Mesothelial cell of epicardium (in vitro differentiated cells): ENCODE measurements around the gene ITPR1. TPM values are rescaled to one million over a fixed set of nuclear protein-coding genes. Genes with fewer than 3 reads are reported as not detected.

Experiments used
- DNase-seq, 2 experiments: peaks; one replicate each; pipeline ENCODE4 v3.0.0; 2021; ENCODE audit warnings: low spot score in 2 of 2; ENCODE audit not compliant: unreplicated experiment in 2 of 2
- H3K27ac Mint-ChIP-seq: 2 replicates; pipeline ENCODE4 v1.8.0; 2021; ENCODE audit warnings: mixed read lengths
- H3K27me3 Mint-ChIP-seq: 2 replicates; pipeline ENCODE4 v1.8.0; 2021; ENCODE audit warnings: low read depth, mixed read lengths
- H3K36me3 Mint-ChIP-seq: 2 replicates; pipeline ENCODE4 v1.8.0; 2021; ENCODE audit warnings: mixed read lengths
- H3K4me1 Mint-ChIP-seq: 2 replicates; pipeline ENCODE4 v1.8.0; 2021; ENCODE audit warnings: mixed read lengths
- H3K4me3 Mint-ChIP-seq: 2 replicates; pipeline ENCODE4 v1.8.0; 2021; ENCODE audit warnings: mild to moderate bottlenecking, moderate library complexity, mixed read lengths
- H3K9me3 Mint-ChIP-seq: 2 replicates; pipeline ENCODE4 v1.8.0; 2021; ENCODE audit warnings: mixed read lengths
- total RNA-seq: library from RNA; stranded (reverse); gene quantifications from 3 replicates; pipeline ENCODE4 v1.2.1, GENCODE V29; 2021
- TF ChIP-seq, protein P1 (sequence below): fragments of 200-600 bp; sonication (generic); IDR thresholded peaks from one replicate; pipeline ENCODE4 v1.5.0; 2021; ENCODE audit warnings: antibody characterized with exemption; ENCODE audit not compliant: unreplicated experiment

ITPR1 gene
- total RNA-seq, 1 donor from 2014 or later = 21.3 TPM

DNA sequence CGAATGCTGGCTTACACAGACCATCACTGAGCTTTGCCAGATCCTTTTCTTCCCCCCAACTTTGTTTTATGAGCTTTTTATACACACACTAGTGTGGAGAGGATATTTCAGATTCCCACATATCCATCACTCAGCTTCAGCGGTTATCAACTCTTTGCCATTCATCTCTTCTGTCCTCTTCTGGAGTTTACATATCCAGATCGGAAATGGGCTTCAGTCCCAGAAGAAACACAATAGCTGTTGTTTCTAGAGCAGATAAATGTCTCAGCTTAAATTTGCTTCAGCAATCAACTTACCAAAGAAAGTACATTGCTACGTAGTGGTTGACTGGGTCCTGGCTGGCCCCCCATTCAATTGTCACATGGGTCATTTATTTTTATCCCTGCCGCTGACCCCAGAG lies 300.2 kb downstream of the ITPR1 start:
- DNase-seq = no peak
- TF ChIP-seq, protein P1, sequence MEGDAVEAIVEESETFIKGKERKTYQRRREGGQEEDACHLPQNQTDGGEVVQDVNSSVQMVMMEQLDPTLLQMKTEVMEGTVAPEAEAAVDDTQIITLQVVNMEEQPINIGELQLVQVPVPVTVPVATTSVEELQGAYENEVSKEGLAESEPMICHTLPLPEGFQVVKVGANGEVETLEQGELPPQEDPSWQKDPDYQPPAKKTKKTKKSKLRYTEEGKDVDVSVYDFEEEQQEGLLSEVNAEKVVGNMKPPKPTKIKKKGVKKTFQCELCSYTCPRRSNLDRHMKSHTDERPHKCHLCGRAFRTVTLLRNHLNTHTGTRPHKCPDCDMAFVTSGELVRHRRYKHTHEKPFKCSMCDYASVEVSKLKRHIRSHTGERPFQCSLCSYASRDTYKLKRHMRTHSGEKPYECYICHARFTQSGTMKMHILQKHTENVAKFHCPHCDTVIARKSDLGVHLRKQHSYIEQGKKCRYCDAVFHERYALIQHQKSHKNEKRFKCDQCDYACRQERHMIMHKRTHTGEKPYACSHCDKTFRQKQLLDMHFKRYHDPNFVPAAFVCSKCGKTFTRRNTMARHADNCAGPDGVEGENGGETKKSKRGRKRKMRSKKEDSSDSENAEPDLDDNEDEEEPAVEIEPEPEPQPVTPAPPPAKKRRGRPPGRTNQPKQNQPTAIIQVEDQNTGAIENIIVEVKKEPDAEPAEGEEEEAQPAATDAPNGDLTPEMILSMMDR = no peak
- H3K4me1 Mint-ChIP-seq = no peaks in the 10 kb centered on the region
- peaks cover 13% of the 10 kb centered on the region for H3K36me3 Mint-ChIP-seq
- H3K9me3 Mint-ChIP-seq = peaks cover 13% of the 10 kb centered on the region
- no peak overlapping the region for H3K4me3 Mint-ChIP-seq
- no peaks in the 10 kb centered on the region for H3K27me3 Mint-ChIP-seq
- H3K27ac Mint-ChIP-seq = no peak overlapping the region

DNA sequence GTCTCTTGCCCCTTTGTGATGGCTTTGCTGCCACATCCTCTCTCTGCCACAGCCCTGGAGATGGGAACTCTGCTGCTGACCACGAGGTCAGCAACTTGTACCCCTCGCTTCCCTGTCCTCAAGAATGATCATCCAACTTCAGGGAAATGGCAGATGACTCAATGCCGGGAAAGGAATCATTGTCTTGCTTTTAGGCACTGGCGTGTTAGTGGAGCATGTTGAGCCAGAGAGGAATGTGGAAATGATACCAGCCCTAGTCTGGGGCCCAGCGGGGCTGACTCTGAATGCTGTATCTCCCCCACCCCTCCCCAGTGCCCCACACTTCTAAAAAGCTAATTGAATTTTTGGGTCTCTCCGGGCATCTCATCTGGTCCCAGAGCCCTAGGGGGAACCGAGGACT lies 301.2 kb downstream of the ITPR1 start:
- Mint-ChIP-seq H3K4me3 (no peak overlapping the region), H3K27ac (no peak overlapping the region), H3K27me3 (no peaks in the 10 kb centered on the region), H3K36me3 (peaks cover 7% of the 10 kb centered on the region), H3K9me3 (peaks cover 13% of the 10 kb centered on the region), H3K4me1 (no peaks in the 10 kb centered on the region)
- no peak for DNase-seq
- TF ChIP-seq, protein P1 = no peak

DNA sequence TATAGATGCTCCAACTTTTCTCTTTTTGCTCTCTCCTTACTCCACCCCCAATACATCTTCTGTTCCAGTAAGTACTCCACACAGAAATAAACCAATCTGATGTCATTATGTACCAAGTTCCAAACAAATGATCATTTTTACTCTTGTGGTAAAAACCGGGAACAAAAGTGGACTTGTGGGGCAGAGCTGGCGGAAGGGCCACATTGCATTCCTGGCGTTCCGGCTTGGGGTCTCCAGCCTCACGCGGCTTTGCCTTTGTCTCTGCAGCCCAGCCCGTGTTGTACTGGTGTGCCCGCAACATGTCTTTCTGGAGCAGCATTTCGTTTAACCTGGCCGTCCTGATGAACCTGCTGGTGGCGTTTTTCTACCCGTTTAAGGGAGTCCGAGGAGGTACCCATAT lies 301.6 kb downstream of the ITPR1 start:
- Mint-ChIP-seq H3K4me1 (no peaks in the 10 kb centered on the region), H3K4me3 (no peak overlapping the region), H3K9me3 (peaks cover 13% of the 10 kb centered on the region), H3K27ac (no peak overlapping the region), H3K27me3 (no peaks in the 10 kb centered on the region), H3K36me3 (peaks cover 7% of the 10 kb centered on the region)
- TF ChIP-seq, protein P1 = no peak
- no peak for DNase-seq

DNA sequence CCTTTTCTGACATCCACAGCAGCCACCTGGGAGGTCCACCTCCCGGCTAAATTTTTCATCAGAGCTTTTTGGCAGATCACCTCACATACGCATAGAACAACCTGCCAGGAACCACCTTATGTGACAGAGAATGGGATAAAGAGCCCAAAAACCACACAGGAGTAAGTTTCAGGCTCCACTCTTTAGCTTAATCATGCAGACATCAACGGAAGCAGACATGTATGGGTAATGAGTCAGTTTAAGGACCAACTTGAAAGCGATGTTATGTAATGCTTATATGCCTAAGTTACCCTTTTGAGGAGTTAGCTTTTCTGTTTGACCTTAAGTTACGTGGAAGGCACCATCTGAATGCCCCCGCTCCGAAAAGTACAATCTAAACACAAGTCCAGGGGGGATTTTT lies 302.8 kb downstream of the ITPR1 start:
- H3K27me3 Mint-ChIP-seq = no peaks in the 10 kb centered on the region
- H3K4me1 Mint-ChIP-seq = no peaks in the 10 kb centered on the region
- no peak overlapping the region for H3K4me3 Mint-ChIP-seq
- peaks cover 7% of the 10 kb centered on the region for H3K9me3 Mint-ChIP-seq
- H3K27ac Mint-ChIP-seq = no peak overlapping the region
- no peak for DNase-seq
- TF ChIP-seq, protein P1 = no peak
- H3K36me3 Mint-ChIP-seq = peaks cover 5% of the 10 kb centered on the region

DNA sequence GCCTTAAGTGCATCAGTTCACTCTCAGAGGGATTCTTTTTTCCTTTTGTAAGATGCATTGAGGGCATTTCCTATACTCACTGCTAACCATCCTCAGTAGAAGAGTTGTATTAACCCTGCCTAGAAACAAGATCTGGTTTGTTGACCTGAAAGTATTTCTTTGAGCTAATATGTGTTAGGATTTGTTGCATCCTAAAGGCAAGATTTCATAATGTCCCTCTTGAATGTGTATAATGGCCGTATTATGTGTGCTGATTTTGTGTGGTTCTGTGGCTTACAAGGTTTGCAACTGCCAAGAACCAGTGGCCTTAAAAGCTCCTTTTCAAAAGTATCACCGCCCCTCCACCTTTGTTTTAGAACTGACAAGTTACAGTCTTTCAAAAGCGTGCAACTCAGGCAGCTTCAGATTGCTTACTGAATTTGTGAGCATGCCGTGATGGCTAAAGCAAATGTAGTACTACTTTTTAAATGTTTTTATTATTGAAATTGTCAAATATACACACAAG lies 304.1 kb downstream of the ITPR1 start:
- TF ChIP-seq, protein P1 = no peak
- Mint-ChIP-seq H3K9me3 (no peaks in the 10 kb centered on the region), H3K36me3 (peaks cover 2% of the 10 kb centered on the region), H3K27me3 (no peaks in the 10 kb centered on the region), H3K4me1 (no peaks in the 10 kb centered on the region), H3K4me3 (no peak overlapping the region), H3K27ac (no peak overlapping the region)
- no peak for DNase-seq
